Upper lobe of left lung (tissue), 4 donors: ENCODE results near the gene C22orf42.

ENCODE experiments used
- CTCF ChIP-seq, 6 experiments: fragments of 450-650 bp in 4 of 6; fragments of 200-600 bp in 2 of 6; sonication (generic) in 2 of 6; IDR thresholded peaks; one replicate each; pipeline ENCODE4 v1.5.1; 2016 to 2019; ENCODE audit warnings: antibody characterized with exemption in 6 of 6
- POLR2A ChIP-seq, 4 donors: fragments of 450-650 bp; IDR thresholded peaks; one replicate each; pipeline ENCODE4 v1.5.1; 2016 to 2017; ENCODE audit warnings: antibody characterized with exemption in 4 of 4, mild to moderate bottlenecking in 2 of 4

DNA sequence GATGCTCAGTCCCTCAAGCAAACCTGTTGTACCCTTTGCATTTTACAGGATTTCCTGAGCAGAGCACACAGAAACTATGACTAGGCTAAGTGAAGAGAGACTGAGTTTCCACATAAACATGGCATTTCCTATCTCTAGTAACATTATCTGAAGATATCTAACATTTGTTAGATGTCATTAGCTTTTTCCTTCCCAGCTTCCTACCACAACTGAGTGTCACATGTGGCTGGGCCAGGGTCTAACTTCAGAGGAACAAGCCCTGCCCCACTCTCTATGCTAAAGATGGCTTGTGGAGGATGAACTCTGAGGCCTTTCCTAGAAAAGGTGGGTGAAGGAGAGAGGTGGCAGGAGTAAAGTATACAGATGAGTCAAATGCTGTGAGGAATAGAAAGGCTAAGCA lies 16.5 kb downstream of the C22orf42 start:
- TF ChIP-seq CTCF (IDR thresholded peaks at IDR 0.05) (no peak), POLR2A (IDR thresholded peaks at IDR 0.05) (no peak)
